Mesothelial cell of epicardium (in vitro differentiated cells): ENCODE measurements around the gene RNPS1. TPM values are rescaled to one million over a fixed set of nuclear protein-coding genes. Genes with fewer than 3 reads are reported as not detected.

ENCODE experiments used
- DNase-seq, 2 experiments: peaks; one replicate each; pipeline ENCODE4 v3.0.0; 2021; ENCODE audit warnings: low spot score in 2 of 2; ENCODE audit not compliant: unreplicated experiment in 2 of 2
- H3K27ac Mint-ChIP-seq: 2 replicates; pipeline ENCODE4 v1.8.0; 2021; ENCODE audit warnings: mixed read lengths
- H3K27me3 Mint-ChIP-seq: 2 replicates; pipeline ENCODE4 v1.8.0; 2021; ENCODE audit warnings: low read depth, mixed read lengths
- H3K36me3 Mint-ChIP-seq: 2 replicates; pipeline ENCODE4 v1.8.0; 2021; ENCODE audit warnings: mixed read lengths
- H3K4me1 Mint-ChIP-seq: 2 replicates; pipeline ENCODE4 v1.8.0; 2021; ENCODE audit warnings: mixed read lengths
- H3K4me3 Mint-ChIP-seq: 2 replicates; pipeline ENCODE4 v1.8.0; 2021; ENCODE audit warnings: mild to moderate bottlenecking, moderate library complexity, mixed read lengths
- H3K9me3 Mint-ChIP-seq: 2 replicates; pipeline ENCODE4 v1.8.0; 2021; ENCODE audit warnings: mixed read lengths
- total RNA-seq: library from RNA; stranded (reverse); gene quantifications from 3 replicates; pipeline ENCODE4 v1.2.1, GENCODE V29; 2021
- TF ChIP-seq, protein P1 (sequence below): fragments of 200-600 bp; sonication (generic); IDR thresholded peaks from one replicate; pipeline ENCODE4 v1.5.0; 2021; ENCODE audit warnings: antibody characterized with exemption; ENCODE audit not compliant: unreplicated experiment

Gene RNPS1
- total RNA-seq, 1 donor from 2014 or later, result 229 TPM

DNA sequence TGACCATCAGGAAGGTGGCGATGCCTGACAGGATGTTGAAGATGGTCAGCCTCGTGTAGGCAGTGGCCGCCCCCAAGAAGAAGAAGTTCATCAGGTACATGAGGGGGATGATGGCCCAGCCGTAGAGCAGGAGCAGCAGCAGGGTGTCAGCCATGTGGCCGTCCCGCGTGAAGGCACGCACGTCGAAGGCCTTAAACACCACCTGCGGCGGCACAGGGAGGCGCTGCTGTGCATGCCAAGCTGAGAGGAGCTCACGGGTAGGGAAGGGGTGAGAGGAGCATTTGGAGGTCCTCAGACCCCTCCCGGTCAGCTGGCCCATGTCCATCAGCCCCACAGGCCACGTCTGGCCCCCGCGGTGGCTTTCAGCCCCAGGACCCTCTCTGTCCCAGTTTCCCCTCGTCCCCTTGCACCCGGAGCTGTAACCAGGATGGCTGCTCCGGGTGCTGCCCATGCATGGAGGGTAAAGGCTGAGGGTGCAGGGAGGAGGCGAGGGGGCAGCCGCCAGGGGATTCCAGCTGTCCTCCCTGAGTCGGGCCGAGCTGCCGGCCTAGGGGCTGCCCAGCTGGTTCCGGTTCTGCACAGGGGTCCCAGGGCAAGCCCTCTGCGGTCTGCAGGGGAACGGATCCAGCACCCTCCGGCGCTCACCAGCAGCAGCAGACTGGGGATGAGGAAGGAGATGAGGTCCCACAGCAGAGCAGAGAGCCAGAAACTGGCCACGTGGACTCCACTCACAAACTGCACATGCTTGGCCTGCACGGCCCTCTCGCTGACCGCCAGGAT, 17.1 kb upstream of the RNPS1 start:
- no peak overlapping the region for H3K4me3 Mint-ChIP-seq

DNA sequence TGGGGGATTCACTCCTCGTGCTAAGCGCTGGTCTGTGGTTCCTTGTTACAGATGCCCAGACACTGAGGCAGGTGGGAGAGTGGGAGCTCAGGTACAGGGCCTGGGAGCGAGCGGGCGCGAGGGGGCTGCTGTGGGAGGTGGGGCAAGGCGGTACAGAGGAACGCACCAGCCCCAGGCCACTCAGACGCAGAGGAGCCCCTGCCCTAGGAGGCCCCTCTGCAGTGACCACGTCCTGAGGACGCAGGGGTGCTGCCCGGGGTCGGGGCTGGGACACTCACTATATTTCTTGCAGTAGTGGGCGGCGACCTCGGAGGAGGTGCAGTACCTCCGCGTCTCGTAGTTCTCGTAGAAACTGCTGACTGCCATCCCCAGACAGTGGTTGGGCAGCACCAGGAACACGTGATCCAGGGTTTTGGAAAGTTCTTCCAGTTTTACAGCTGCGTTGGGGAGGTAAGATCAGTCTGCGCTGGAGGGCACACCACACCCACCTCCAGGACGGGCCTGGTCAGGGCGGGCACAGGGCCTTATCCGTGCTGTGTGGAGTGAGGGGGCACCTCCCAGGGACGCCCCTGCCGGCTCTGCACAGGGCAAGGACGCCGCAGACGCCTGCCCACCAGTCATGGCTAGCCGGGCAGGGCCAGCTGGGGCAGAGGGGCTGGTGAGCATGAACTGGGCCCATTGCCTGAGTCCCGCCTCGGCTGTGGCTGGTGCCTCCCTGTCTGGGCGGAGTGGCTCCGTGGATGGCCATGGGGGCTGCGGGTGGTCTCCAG, 16.3 kb upstream of the RNPS1 start:
- H3K27ac Mint-ChIP-seq, result no peak overlapping the region
- TF ChIP-seq, protein P1, sequence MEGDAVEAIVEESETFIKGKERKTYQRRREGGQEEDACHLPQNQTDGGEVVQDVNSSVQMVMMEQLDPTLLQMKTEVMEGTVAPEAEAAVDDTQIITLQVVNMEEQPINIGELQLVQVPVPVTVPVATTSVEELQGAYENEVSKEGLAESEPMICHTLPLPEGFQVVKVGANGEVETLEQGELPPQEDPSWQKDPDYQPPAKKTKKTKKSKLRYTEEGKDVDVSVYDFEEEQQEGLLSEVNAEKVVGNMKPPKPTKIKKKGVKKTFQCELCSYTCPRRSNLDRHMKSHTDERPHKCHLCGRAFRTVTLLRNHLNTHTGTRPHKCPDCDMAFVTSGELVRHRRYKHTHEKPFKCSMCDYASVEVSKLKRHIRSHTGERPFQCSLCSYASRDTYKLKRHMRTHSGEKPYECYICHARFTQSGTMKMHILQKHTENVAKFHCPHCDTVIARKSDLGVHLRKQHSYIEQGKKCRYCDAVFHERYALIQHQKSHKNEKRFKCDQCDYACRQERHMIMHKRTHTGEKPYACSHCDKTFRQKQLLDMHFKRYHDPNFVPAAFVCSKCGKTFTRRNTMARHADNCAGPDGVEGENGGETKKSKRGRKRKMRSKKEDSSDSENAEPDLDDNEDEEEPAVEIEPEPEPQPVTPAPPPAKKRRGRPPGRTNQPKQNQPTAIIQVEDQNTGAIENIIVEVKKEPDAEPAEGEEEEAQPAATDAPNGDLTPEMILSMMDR, result no peak
- no peak overlapping the region for H3K4me3 Mint-ChIP-seq
- no peaks in the 10 kb centered on the region for H3K4me1 Mint-ChIP-seq
- no peak for DNase-seq
- H3K36me3 Mint-ChIP-seq, result no peaks in the 10 kb centered on the region
- H3K27me3 Mint-ChIP-seq, result peaks cover 26% of the 10 kb centered on the region
- H3K9me3 Mint-ChIP-seq, result no peaks in the 10 kb centered on the region

More for the DNA sequence above, 17.1 kb upstream of the RNPS1 start:
- Mint-ChIP-seq H3K9me3 (no peaks in the 10 kb centered on the region), H3K36me3 (no peaks in the 10 kb centered on the region), H3K4me1 (no peaks in the 10 kb centered on the region), H3K27ac (no peak overlapping the region), H3K27me3 (peaks cover 18% of the 10 kb centered on the region)
- no peak for DNase-seq
- TF ChIP-seq, protein P1, result no peak

DNA sequence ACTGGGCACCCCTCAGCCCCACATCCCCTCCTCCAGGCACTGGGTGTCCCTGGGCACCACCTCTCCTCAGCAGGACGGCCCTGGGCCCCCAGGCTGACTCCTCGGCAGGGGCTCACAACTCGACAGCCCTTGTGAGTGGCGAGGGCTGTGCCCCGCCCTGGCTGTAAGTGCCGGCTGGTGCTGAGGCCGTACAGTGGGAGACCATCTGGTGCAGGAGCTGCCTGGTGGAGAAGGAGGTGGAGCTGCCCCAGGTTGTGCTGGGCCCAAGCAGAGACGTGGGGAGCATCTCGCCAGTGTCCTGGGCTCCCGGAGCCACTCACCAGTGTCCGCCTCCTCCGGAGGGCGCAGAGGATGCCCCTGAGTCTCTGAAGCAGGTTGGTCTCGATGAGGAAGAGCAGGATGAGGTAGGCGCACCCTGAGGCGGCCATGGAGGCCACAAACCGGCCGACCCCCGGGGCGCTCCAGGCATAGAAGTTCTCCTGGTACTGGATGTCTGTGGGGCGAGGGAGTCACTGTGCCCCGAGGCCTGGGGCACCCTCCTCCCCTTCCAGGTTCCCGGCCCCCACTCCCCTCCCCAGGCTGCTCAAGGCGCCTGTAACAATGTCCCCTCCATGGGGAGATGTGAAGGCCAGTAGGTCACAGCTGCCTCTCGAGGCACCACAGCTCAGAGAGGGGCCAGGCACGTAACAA, 15.1 kb upstream of the RNPS1 start:
- Mint-ChIP-seq H3K4me1 (no peaks in the 10 kb centered on the region), H3K27ac (no peak overlapping the region), H3K27me3 (peaks cover 28% of the 10 kb centered on the region), H3K9me3 (no peaks in the 10 kb centered on the region), H3K36me3 (no peaks in the 10 kb centered on the region), H3K4me3 (no peak overlapping the region)
- TF ChIP-seq, protein P1, result no peak
- DNase-seq, result no peak

DNA sequence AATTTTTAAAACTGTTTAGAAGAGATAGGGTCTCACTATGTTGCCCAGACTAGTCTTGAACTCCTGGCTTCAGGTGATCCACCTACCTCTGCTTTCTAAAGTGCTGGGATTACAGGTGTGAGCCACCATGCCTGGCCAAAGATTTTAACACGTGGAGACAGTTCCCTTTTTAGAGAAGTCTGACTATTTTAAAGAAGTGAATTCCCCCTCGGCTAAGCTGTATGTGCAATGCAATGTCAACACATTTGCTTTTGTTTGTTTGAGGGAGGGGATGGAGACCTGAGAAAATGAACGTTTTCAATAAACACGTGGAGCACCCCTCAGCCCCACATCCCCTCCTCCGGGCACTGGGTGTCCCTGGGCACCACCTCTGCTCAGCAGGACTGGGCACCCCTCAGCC, 14.3 kb upstream of the RNPS1 start:
- H3K9me3 Mint-ChIP-seq, result no peaks in the 10 kb centered on the region
- no peaks in the 10 kb centered on the region for H3K36me3 Mint-ChIP-seq
- no peak overlapping the region for H3K4me3 Mint-ChIP-seq
- no peaks in the 10 kb centered on the region for H3K4me1 Mint-ChIP-seq
- no peak overlapping the region for H3K27ac Mint-ChIP-seq
- H3K27me3 Mint-ChIP-seq, result peaks cover 31% of the 10 kb centered on the region
- TF ChIP-seq, protein P1, result no peak
- DNase-seq, result no peak

DNA sequence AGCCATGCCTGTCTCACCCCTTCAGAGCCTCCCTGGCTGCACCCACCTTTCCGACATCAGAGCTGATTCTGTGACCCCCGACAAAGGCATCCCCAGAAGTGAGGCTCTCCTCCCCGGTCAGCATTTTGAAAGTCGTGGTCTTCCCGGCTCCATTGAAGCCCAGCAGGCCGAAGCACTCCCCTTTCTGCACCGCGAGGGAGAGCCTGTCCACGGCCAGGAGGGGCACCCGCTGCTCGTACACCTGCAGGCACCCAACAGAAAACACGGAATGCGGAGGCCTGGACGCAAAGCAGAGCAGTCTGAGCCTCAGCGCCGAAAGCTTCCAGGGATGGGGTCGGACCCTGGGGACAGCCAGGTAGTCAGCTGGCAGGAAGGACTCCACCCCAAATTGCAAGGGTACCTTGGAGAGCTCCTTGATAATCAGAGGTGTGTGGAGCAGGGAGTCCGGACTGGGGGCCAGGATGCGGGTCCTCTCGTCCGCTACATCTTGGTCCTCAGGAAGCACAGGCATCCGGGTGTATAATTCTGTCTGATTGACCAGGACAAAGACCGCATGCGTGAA, 13.1 kb upstream of the RNPS1 start:
- Mint-ChIP-seq H3K9me3 (no peaks in the 10 kb centered on the region), H3K4me3 (no peak overlapping the region), H3K27me3 (peaks cover 37% of the 10 kb centered on the region), H3K36me3 (no peaks in the 10 kb centered on the region), H3K27ac (no peak overlapping the region), H3K4me1 (no peaks in the 10 kb centered on the region)
- TF ChIP-seq, protein P1, result no peak
- no peak for DNase-seq
